ENCODE data around the gene ACSL4. TPM values are rescaled to one million over a fixed set of nuclear protein-coding genes. Genes with fewer than 3 reads are reported as not detected.

ACSL4 gene
- polyA plus RNA-seq, 1 of the 3 experiments (the other 2 are of a cell fraction): 18.1 TPM

GRCh38 chrX:109632906-109633504, 100.1 kb downstream of the ACSL4 start:
- Histone ChIP-seq H3K27ac (ENCODE audit: low read depth in 2 of 2, low read length in 1 of 2) (no peak overlapping the region), H3K4me1 (ENCODE audit: control insufficient read depth in 1 of 2, insufficient read depth in 2 of 2, low read depth in 1 of 2, low read length in 1 of 2) (no peaks in the 10 kb centered on the region; a peak in 1 of 4 replicates), H2AFZ (ENCODE audit: low read depth) (no peak overlapping the region), H3K9me2 (no peaks in the 10 kb centered on the region), H3K79me2 (ENCODE audit: insufficient read depth) (no peaks in the 10 kb centered on the region), H4K20me1 (ENCODE audit: insufficient read depth) (no peaks in the 10 kb centered on the region), H3K9me3 (no peaks in the 10 kb centered on the region), H3K4me2 (no peak overlapping the region), H3K4me3 (ENCODE audit: low read depth in 2 of 2, low read length in 1 of 2) (no peak overlapping the region), H3K9ac (no peak overlapping the region), H3K36me3 (replicated peaks in 1 of 2; ENCODE audit: control insufficient read depth in 1 of 2, insufficient read depth in 2 of 2, low read length in 1 of 2) (no peaks in the 10 kb centered on the region), H3K27me3 (ENCODE audit: insufficient read depth) (no peaks in the 10 kb centered on the region), H3F3A (replicated peaks; ENCODE audit: insufficient read depth) (no peaks in the 10 kb centered on the region)
- ChIA-PET POLR2A (no interaction called here), CTCF (interaction anchor here (1.3 to 2.7 kb wide), 2 partner anchors 147 to 148 kb away, joined by 5 to 18 read pairs; no protein-coding TSS in a partner anchor)
- DNase-seq: peak; percentile 34
- WGBS (ENCODE audit: low lambda C conversion rate): 35% methylated on average over 5 of the region's 5 CpGs
- TF ChIP-seq MXI1 (IDR thresholded peaks at IDR 0.05; ENCODE audit: low read depth, low read length) (no peak), SMC3 (IDR thresholded peaks at IDR 0.05; ENCODE audit: low read depth, low read length) (peak; percentile 12; the same call in 1 of the 2 replicates), FOXM1 (IDR thresholded peaks at IDR 0.05; ENCODE audit: low read depth) (no peak), CTCF (IDR thresholded peaks at IDR 0.05) (peak; percentile 56), RAD21 (IDR thresholded peaks at IDR 0.05; ENCODE audit: low read length) (peak; percentile 55)

GRCh38 chrX:109629310-109629709, 103.7 kb downstream of the ACSL4 start:
- Histone ChIP-seq H3K27me3 (ENCODE audit: insufficient read depth) (no peaks in the 10 kb centered on the region), H3K79me2 (ENCODE audit: insufficient read depth) (no peaks in the 10 kb centered on the region), H4K20me1 (ENCODE audit: insufficient read depth) (no peaks in the 10 kb centered on the region), H2AFZ (ENCODE audit: low read depth) (no peak overlapping the region), H3K4me2 (no peak overlapping the region), H3K4me1 (ENCODE audit: control insufficient read depth in 1 of 2, insufficient read depth in 2 of 2, low read depth in 1 of 2, low read length in 1 of 2) (no peaks in the 10 kb centered on the region; a peak in 1 of 4 replicates), H3F3A (replicated peaks; ENCODE audit: insufficient read depth) (no peaks in the 10 kb centered on the region), H3K9ac (no peak overlapping the region), H3K27ac (ENCODE audit: low read depth in 2 of 2, low read length in 1 of 2) (no peak overlapping the region), H3K9me2 (no peaks in the 10 kb centered on the region), H3K4me3 (ENCODE audit: low read depth in 2 of 2, low read length in 1 of 2) (no peak overlapping the region), H3K9me3 (no peaks in the 10 kb centered on the region), H3K36me3 (replicated peaks in 1 of 2; ENCODE audit: control insufficient read depth in 1 of 2, insufficient read depth in 2 of 2, low read length in 1 of 2) (no peaks in the 10 kb centered on the region)
- no peak for TF ChIP-seq RXRA (IDR thresholded peaks at IDR 0.05; ENCODE audit: borderline replicate concordance, low read depth)
- TF ChIP-seq POLR2AphosphoS5 (IDR thresholded peaks at IDR 0.05; ENCODE audit: low read depth, low read length): no peak
- no peak for TF ChIP-seq CHD2 (IDR thresholded peaks at IDR 0.05; ENCODE audit: low read length, partially characterized antibody)
- TF ChIP-seq NFIC (IDR thresholded peaks at IDR 0.05; ENCODE audit: borderline replicate concordance): peak; percentile 36; the same call in 1 of the 2 replicates
- no peak for TF ChIP-seq EP300 (IDR thresholded peaks at IDR 0.05; ENCODE audit: borderline replicate concordance in 1 of 2, low read depth in 1 of 2, low read length in 1 of 2)
- POLR2A ChIA-PET: no interaction called here
- 50% methylated on average over 3 of the region's 3 CpGs for WGBS (ENCODE audit: low lambda C conversion rate)
- CTCF ChIA-PET: no interaction called here
- peak; percentile 36 for DNase-seq

All from SK-N-SH (cell line).